ENCODE measurements around the gene TNFRSF1B. TPM values are rescaled to one million over a fixed set of nuclear protein-coding genes. Genes with fewer than 3 reads are reported as not detected.

TNFRSF1B gene
- total RNA-seq, 3 donors from 2014 or later: 25.0 to 48.8 (median 35.1) TPM

- intact Hi-C loops (cut with DNase I; ENCODE audit: low total_unique reads): no loop called here
- Histone ChIP-seq H3K4me3 (no peak overlapping the region), H3K27me3 (no peaks in the 10 kb centered on the region), H3K4me1 (peaks cover 6 to 8% of the 10 kb centered on the region in 2 donors), H3K9me3 (no peaks in the 10 kb centered on the region), H3K36me3 (no peaks in the 10 kb centered on the region), H3K27ac (peak overlapping the region; percentile 36 to 83)
- DNase-seq (ENCODE audit: low spot score in 2 of 2): no peak
- no peak for TF ChIP-seq POLR2A (IDR thresholded peaks at IDR 0.05)
- TF ChIP-seq CTCF (IDR thresholded peaks at IDR 0.05): no peak
- no peak for TF ChIP-seq POLR2AphosphoS5 (IDR thresholded peaks at IDR 0.05)
Measured at GRCh38 chr1:12148160-12148957, 18.4 kb upstream of the TNFRSF1B start.

GRCh38 chr1:12148958-12149790 lies 17.6 kb upstream of the TNFRSF1B start:
- peak overlapping the region; percentile 36 to 76 for H3K27ac ChIP-seq
- peaks cover 3% of the 10 kb centered on the region in 2 donors for H3K4me1 ChIP-seq

GRCh38 chr1:12149791-12150175 lies 17.0 kb upstream of the TNFRSF1B start:
- no peak for DNase-seq (ENCODE audit: low spot score in 2 of 2)
- intact Hi-C loops (cut with DNase I; ENCODE audit: low total_unique reads): no loop called here
- Histone ChIP-seq H3K27me3 (no peaks in the 10 kb centered on the region), H3K9me3 (no peaks in the 10 kb centered on the region), H3K4me1 (no peaks in the 10 kb centered on the region), H3K36me3 (no peaks in the 10 kb centered on the region), H3K27ac (peak overlapping the region in 1 of 2 donors; percentile 76), H3K4me3 (no peak overlapping the region)
- TF ChIP-seq POLR2AphosphoS5 (IDR thresholded peaks at IDR 0.05) (no peak), CTCF (IDR thresholded peaks at IDR 0.05) (no peak), POLR2A (IDR thresholded peaks at IDR 0.05) (no peak)

More at GRCh38 chr1:12148958-12149790, 17.6 kb upstream of the TNFRSF1B start:
- no peak for TF ChIP-seq POLR2A (IDR thresholded peaks at IDR 0.05)
- TF ChIP-seq CTCF (IDR thresholded peaks at IDR 0.05): no peak
- no peak for TF ChIP-seq POLR2AphosphoS5 (IDR thresholded peaks at IDR 0.05)
- Histone ChIP-seq H3K36me3 (no peaks in the 10 kb centered on the region), H3K4me3 (no peak overlapping the region), H3K27me3 (no peaks in the 10 kb centered on the region), H3K9me3 (no peaks in the 10 kb centered on the region)
- no peak for DNase-seq (ENCODE audit: low spot score in 2 of 2)
- intact Hi-C loops (cut with DNase I; ENCODE audit: low total_unique reads): no loop called here

GRCh38 chr1:12150456-12151200 lies 16.2 kb upstream of the TNFRSF1B start:
- intact Hi-C loops (cut with DNase I; ENCODE audit: low total_unique reads): no loop called here

More at GRCh38 chr1:12150456-12151200, 16.2 kb upstream of the TNFRSF1B start:
- Histone ChIP-seq H3K27ac (peak overlapping the region; percentile 6 to 76), H3K4me1 (no peaks in the 10 kb centered on the region), H3K36me3 (no peaks in the 10 kb centered on the region), H3K4me3 (no peak overlapping the region), H3K27me3 (no peaks in the 10 kb centered on the region), H3K9me3 (no peaks in the 10 kb centered on the region)
- no peak for DNase-seq (ENCODE audit: low spot score in 2 of 2)
- no peak for TF ChIP-seq CTCF (IDR thresholded peaks at IDR 0.05)
- TF ChIP-seq POLR2AphosphoS5 (IDR thresholded peaks at IDR 0.05): no peak
- TF ChIP-seq POLR2A (IDR thresholded peaks at IDR 0.05): no peak
